Activated CD8-positive, alpha-beta T cell treated with anti-CD3 and anti-CD28 coated beads for 36 hours (primary cell): Measurements from ENCODE around the gene TEX261. TPM values are rescaled to one million over a fixed set of nuclear protein-coding genes. Genes with fewer than 3 reads are reported as not detected.

ENCODE experiments used
- ATAC-seq: fragments of 200-7000 bp; cut with Tn5 transposase; one replicate; pipeline ENCODE4 v1.10.0; 2021; ENCODE audit warnings: mild to moderate bottlenecking, moderate library complexity
- CTCF ChIA-PET: fragments of 350-600 bp; sonication (Branson Sonifier 250); formaldehyde crosslinking; loops from one replicate; lab custom pipeline; 2021; ENCODE audit warnings: antibody characterized with exemption; lab: Charles Lee
- POLR2A ChIA-PET: fragments of 350-600 bp; sonication (Branson Sonifier 250); formaldehyde crosslinking; loops from one replicate; lab custom pipeline; 2021; ENCODE audit warnings: antibody characterized with exemption; lab: Charles Lee
- DNase-seq: peaks from one replicate; pipeline ENCODE4 v3.0.0-alpha.2; 2020
- H3K27ac Mint-ChIP-seq: one replicate; pipeline ENCODE4 v1.8.0; 2021; ENCODE audit warnings: mild to moderate bottlenecking, mixed read lengths
- H3K27me3 Mint-ChIP-seq: one replicate; pipeline ENCODE4 v1.8.0; 2021; ENCODE audit warnings: mixed read lengths
- H3K36me3 Mint-ChIP-seq: one replicate; pipeline ENCODE4 v1.8.0; 2021; ENCODE audit warnings: low read depth, mixed read lengths
- H3K4me1 Mint-ChIP-seq: one replicate; pipeline ENCODE4 v1.8.0; 2021; ENCODE audit warnings: low read depth, mixed read lengths
- H3K4me3 Mint-ChIP-seq: one replicate; pipeline ENCODE4 v1.8.0; 2021; ENCODE audit warnings: mild to moderate bottlenecking, moderate library complexity, mixed read lengths
- H3K9me3 Mint-ChIP-seq: one replicate; pipeline ENCODE4 v1.8.0; 2021; ENCODE audit warnings: mixed read lengths
- intact Hi-C: fragments of 100-400 bp; cut with micrococcal nuclease; formaldehyde crosslinking; loops from one replicate; pipeline ENCODE4 v1.10.0; 2022
- total RNA-seq, 2 experiments: library from RNA; stranded (reverse); gene quantifications; one replicate each; pipeline ENCODE4 v1.2.3, GENCODE V29; 2021
- TF ChIP-seq, protein P1 (sequence below): fragments of 200-600 bp; IDR thresholded peaks from one replicate; pipeline ENCODE4 v1.8.0; 2022; ENCODE audit warnings: antibody characterized with exemption, mild to moderate bottlenecking

TEX261 gene
- total RNA-seq, 2 experiments from 2014 or later: 38.8 to 39.9 TPM

DNA sequence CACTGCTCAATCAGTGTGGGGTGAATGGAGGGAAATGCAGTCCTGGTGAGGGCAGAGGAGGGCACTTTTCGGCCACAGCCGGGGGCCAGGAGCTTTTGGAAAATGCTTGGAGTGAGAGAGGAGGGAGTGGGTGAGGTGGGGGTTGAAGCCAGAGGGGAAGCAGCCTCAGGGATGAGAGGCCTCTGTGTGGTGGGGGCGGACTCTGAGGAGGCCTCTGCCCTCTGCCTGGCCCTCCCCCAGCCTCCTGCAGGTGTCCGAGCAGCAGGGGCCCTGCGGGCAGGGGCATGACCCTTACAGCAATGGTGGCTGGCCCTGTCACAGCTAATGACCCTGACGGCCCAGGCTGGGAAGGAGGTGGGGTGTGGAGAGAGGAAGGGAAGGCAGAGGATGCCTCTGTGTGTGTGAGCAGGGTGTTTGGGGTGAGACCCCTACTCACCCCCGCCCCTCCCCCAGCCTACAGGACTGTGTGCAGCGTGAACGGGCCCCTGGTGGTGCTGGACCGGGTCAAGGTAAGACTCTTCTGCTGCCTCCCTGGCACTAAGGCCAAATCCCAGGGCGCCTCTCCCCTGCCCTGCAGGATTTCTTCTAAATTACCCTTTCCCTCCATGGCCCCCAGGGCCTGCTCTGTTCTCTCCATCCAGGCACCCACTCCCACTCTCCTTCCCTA is 51.3 kb downstream of the TEX261 start:
- ATAC-seq (no peak), DNase-seq (no peak)
- Mint-ChIP-seq H3K27ac (no peak overlapping the region), H3K36me3 (no peaks in the 10 kb centered on the region), H3K27me3 (peaks cover 15% of the 10 kb centered on the region), H3K4me1 (peaks cover 5% of the 10 kb centered on the region), H3K4me3 (no peak overlapping the region), H3K9me3 (no peaks in the 10 kb centered on the region)
- ChIA-PET POLR2A (no interaction called here), CTCF (no interaction called here)
- intact Hi-C loops: no loop called here
- TF ChIP-seq, protein P1, sequence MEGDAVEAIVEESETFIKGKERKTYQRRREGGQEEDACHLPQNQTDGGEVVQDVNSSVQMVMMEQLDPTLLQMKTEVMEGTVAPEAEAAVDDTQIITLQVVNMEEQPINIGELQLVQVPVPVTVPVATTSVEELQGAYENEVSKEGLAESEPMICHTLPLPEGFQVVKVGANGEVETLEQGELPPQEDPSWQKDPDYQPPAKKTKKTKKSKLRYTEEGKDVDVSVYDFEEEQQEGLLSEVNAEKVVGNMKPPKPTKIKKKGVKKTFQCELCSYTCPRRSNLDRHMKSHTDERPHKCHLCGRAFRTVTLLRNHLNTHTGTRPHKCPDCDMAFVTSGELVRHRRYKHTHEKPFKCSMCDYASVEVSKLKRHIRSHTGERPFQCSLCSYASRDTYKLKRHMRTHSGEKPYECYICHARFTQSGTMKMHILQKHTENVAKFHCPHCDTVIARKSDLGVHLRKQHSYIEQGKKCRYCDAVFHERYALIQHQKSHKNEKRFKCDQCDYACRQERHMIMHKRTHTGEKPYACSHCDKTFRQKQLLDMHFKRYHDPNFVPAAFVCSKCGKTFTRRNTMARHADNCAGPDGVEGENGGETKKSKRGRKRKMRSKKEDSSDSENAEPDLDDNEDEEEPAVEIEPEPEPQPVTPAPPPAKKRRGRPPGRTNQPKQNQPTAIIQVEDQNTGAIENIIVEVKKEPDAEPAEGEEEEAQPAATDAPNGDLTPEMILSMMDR: no peak

DNA sequence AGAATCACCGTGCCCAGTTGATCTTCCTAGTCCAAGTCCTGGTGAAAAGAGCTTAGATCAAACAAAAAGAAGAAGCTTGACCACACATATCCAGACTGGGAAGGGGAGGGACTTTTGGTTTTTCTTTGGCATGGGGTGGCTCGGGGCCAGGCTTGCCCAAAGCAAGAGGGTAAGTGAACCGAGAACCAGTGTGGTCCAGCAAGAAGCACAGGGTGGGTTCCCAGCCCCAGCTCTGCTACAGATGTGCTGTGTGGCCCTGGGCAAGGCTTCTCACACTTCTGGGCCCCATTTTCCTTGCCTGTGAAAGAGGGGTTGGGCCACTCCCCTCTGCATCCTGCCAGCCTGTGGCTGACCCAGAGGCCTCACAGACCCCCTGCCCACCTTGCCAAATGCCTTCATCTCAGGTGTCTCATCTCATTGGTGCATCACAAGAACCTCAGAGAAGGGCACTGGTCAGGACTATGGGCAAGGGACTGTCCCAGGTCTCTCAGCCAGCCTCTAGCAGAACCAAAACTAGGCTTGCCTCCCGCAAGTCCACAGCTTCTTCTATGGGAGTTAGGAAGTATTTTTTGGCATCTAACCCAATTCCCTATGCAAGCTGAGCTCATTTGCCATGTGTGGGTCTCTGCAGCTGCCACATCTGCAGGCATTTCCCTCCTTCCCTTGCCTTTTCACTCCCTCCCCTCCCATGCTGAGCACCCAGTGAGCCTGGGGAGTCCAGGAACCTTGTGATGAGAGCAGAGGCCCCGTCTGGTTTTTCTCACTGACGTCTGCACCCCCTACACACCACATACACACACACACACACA is 52.1 kb downstream of the TEX261 start:
- TF ChIP-seq, protein P1: no peak
- H3K36me3 Mint-ChIP-seq: no peaks in the 10 kb centered on the region
- H3K9me3 Mint-ChIP-seq: no peaks in the 10 kb centered on the region
- no peaks in the 10 kb centered on the region for H3K4me1 Mint-ChIP-seq
- no peak for DNase-seq
- ChIA-PET POLR2A (interaction anchor here (0.6 kb wide), 1 partner anchor 30 kb away, joined by 3 read pairs; no protein-coding TSS in a partner anchor), CTCF (interaction anchor here (0.6 to 2.4 kb wide), 6 partner anchors 21 to 153 kb away, joined by 3 to 8 read pairs (median 3); partner anchors contain the start of gene FIGLA)
- ATAC-seq: no peak
- H3K4me3 Mint-ChIP-seq: no peak overlapping the region
- peaks cover 12% of the 10 kb centered on the region for H3K27me3 Mint-ChIP-seq
- intact Hi-C loops: no loop called here
- H3K27ac Mint-ChIP-seq: no peak overlapping the region

DNA sequence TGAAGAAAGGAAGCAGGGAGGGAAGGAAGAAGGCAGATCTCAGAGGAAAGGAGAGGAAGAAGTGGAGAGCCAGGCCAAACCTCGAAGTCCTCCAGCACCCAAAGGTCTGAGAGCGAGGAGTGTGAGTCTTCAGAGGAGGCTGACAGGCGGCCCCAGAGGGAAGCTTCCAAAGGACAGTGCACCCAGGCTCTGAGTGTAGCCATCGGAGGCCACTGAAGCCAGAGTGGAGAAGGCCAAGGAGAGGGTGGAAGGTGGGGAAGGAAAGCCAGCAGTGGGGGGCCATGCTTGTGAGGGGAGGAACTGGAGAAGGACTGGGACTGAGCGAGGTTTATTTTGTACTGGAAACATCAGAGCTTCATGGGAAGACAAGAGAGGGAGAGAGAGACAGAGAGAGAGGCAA is 53.0 kb downstream of the TEX261 start:
- ChIA-PET POLR2A (no interaction called here), CTCF (interaction anchor here (0.9 to 2.4 kb wide), 3 partner anchors 25 to 152 kb away, joined by 3 to 8 read pairs (median 3); partner anchors contain the start of gene FIGLA)
- H3K27ac Mint-ChIP-seq: no peak overlapping the region

DNA sequence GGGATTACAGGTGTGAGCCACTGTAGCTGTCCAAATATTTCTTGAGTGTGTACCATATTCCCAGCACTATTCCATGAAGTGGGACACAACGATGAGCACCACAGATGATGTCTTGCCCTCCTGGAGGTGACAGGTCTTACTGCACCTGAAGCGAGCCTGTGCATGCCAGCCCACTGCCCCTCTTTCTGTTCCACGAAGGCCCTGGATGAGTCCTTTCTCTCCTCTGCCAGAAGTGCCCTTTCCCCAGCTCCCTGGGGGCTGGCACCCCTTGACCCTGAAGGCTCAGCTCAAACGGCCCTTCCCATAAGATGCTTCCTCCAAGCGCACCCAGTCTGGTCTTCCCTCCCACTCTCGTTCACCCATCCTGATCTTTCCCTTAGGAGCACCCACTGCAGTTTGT is 53.5 kb downstream of the TEX261 start:
- Mint-ChIP-seq H3K9me3 (no peaks in the 10 kb centered on the region), H3K4me1 (no peaks in the 10 kb centered on the region)
- intact Hi-C loops: no loop called here

More for the DNA sequence above, 53.0 kb downstream of the TEX261 start:
- no peak for ATAC-seq
- H3K9me3 Mint-ChIP-seq: no peaks in the 10 kb centered on the region
- H3K4me3 Mint-ChIP-seq: no peak overlapping the region
- DNase-seq: no peak
- H3K36me3 Mint-ChIP-seq: no peaks in the 10 kb centered on the region
- no peaks in the 10 kb centered on the region for H3K4me1 Mint-ChIP-seq
- intact Hi-C loops: no loop called here
- TF ChIP-seq, protein P1: no peak
- peaks cover 11% of the 10 kb centered on the region for H3K27me3 Mint-ChIP-seq

More for the DNA sequence above, 53.5 kb downstream of the TEX261 start:
- ATAC-seq (no peak), DNase-seq (no peak)
- no peak overlapping the region for H3K27ac Mint-ChIP-seq
- TF ChIP-seq, protein P1: no peak
- CTCF ChIA-PET: interaction anchor here (1.2 to 2.4 kb wide), 4 partner anchors 21 to 80 kb away, joined by 3 to 8 read pairs (median 4); no protein-coding TSS in a partner anchor
- POLR2A ChIA-PET: no interaction called here
- no peaks in the 10 kb centered on the region for H3K36me3 Mint-ChIP-seq
- peaks cover 10% of the 10 kb centered on the region for H3K27me3 Mint-ChIP-seq
- H3K4me3 Mint-ChIP-seq: no peak overlapping the region
